HEK293 (cell line): ENCODE results near the gene TMEM213.

Source experiments
- ZNF121 ChIP-seq: fragments of 450-650 bp; formaldehyde crosslinking; IDR thresholded peaks from 2 replicates; pipeline ENCODE4 v1.5.1; 2016; ENCODE audit warnings: missing biosample characterization, missing genetic modification characterization
- ZNF366 ChIP-seq: fragments of 450-650 bp; formaldehyde crosslinking; conservative IDR thresholded peaks from 2 replicates; pipeline ENCODE4 v1.5.1; 2016; ENCODE audit warnings: missing biosample characterization, missing genetic modification characterization

DNA sequence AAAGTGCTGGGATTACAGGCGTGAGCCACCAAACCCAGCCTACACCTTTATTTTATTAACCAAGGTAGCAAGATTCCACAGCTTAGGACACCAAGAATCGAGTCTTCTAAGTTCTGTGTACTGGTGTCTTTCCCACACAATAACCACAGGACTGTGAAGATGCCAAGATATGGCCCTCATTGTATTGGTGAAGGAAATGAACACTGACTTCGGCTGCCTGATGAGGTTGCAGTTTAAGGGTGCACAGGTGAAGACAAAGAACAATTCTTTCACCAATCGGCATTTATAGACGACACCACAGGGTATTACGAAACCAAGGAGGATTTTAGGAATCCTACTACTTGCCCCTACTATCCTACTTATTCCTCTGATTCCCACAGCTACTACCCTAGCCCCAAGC, 49.1 kb upstream of the TMEM213 start:
- TF ChIP-seq ZNF366 (no peak), ZNF121 (tag by site-specific recombination) (no peak)
